C4-2B (cell line): Measurements from ENCODE around the gene RPSA.

Experiments used
- ZFX ChIP-seq: fragments of 450-650 bp; IDR thresholded peaks from 2 replicates; pipeline ENCODE4 v1.6.1; 2017
- TF ChIP-seq, protein P1 (sequence below): fragments of 450-650 bp; conservative IDR thresholded peaks from 2 replicates; pipeline ENCODE4 v1.5.1; 2017; ENCODE audit warnings: mild to moderate bottlenecking

DNA sequence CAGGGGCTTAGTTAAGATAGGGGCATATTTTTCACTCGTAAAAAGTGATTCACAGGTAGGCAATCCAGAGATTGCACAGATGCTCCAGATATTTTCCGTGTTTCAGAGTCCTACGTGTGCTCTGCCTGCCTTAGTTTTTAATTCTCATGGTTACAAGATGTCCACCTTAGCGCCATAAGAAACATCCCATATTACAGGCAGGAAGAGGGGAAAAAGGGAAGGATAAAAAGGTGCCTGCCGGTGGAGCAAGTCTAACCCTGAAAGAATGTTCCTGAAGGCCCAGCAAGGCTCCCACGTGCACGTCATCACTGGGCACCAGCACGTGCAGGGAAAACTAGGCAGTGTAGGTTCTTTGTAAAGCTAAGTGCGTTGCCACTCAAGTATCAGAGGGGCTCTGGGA is 50.8 kb downstream of the RPSA start:
- TF ChIP-seq, protein P1, sequence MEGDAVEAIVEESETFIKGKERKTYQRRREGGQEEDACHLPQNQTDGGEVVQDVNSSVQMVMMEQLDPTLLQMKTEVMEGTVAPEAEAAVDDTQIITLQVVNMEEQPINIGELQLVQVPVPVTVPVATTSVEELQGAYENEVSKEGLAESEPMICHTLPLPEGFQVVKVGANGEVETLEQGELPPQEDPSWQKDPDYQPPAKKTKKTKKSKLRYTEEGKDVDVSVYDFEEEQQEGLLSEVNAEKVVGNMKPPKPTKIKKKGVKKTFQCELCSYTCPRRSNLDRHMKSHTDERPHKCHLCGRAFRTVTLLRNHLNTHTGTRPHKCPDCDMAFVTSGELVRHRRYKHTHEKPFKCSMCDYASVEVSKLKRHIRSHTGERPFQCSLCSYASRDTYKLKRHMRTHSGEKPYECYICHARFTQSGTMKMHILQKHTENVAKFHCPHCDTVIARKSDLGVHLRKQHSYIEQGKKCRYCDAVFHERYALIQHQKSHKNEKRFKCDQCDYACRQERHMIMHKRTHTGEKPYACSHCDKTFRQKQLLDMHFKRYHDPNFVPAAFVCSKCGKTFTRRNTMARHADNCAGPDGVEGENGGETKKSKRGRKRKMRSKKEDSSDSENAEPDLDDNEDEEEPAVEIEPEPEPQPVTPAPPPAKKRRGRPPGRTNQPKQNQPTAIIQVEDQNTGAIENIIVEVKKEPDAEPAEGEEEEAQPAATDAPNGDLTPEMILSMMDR = no peak
- TF ChIP-seq ZFX = no peak
